Thoracic aorta (tissue), 2 donors: ENCODE measurements around the gene PCDHGA1. TPM values are rescaled to one million over a fixed set of nuclear protein-coding genes. Genes with fewer than 3 reads are reported as not detected.
A peak's percentile ranks its signal among the peaks of the same experiment; 100 is the strongest.

Source experiments
- ATAC-seq: fragments of 150-250 bp; one replicate; pipeline ENCODE4 v1.8.0; 2017; ENCODE audit warnings: low read depth; ENCODE audit not compliant: insufficient number of reproducible peaks, low FRiP score
- DNase-seq: peaks from one replicate; pipeline ENCODE4 v3.0.0-alpha.2; 2020; ENCODE audit warnings: low spot score
- H3K27ac ChIP-seq, 2 donors: fragments of 200-600 bp; sonication (generic); 1 replicate in 1 of 2; 2 replicates in 1 of 2; pipeline ENCODE4 v1.5.1; 2016; ENCODE audit warnings: mild to moderate bottlenecking in 2 of 2, moderate library complexity in 2 of 2
- H3K27me3 ChIP-seq: fragments of 200-600 bp; sonication (generic); replicated peaks from 2 replicates; pipeline ENCODE4 v1.6.0; 2016; ENCODE audit warnings: mild to moderate bottlenecking; ENCODE audit not compliant: insufficient read depth
- H3K36me3 ChIP-seq: fragments of 200-600 bp; sonication (generic); one replicate; pipeline ENCODE4 v1.5.1; 2016
- H3K4me1 ChIP-seq, 2 donors: fragments of 200-600 bp; sonication (generic); 1 replicate in 1 of 2; 2 replicates in 1 of 2; pipeline versions ENCODE4 v1.5.1 to v1.6.0; 2016; ENCODE audit warnings: low read depth in 2 of 2, mild to moderate bottlenecking in 1 of 2; ENCODE audit not compliant: control insufficient read depth in 1 of 2
- H3K4me3 ChIP-seq: fragments of 200-600 bp; sonication (generic); 2 replicates; pipeline ENCODE4 v1.5.1; 2016; ENCODE audit warnings: mild to moderate bottlenecking
- H3K9me3 ChIP-seq: fragments of 200-600 bp; sonication (generic); 2 replicates; pipeline ENCODE4 v1.5.1; 2016
- CTCF ChIP-seq: fragments of 200-600 bp; sonication (generic); IDR thresholded peaks from one replicate; pipeline ENCODE4 v1.5.1; 2019; ENCODE audit warnings: antibody characterized with exemption
- total RNA-seq, 2 donors: library from RNA; depleted of rRNA; stranded (reverse); fragments of >200 nt; gene quantifications; one replicate each; pipeline versions ENCODE4 v1.1.0 to v1.2.3, GENCODE V29; 2016

PCDHGA1 gene
- total RNA-seq, 2 donors from 2014 or later, result 0.41 to 2.8 TPM

GRCh38 chr5:141485321-141486055 is 155.2 kb downstream of the PCDHGA1 start:
- Histone ChIP-seq H3K27ac (no peak overlapping the region), H3K4me1 (peaks cover 27 to 76% of the 10 kb centered on the region in 2 donors), H3K4me3 (peak overlapping the region; percentile 72), H3K27me3 (no peaks in the 10 kb centered on the region), H3K36me3 (no peaks in the 10 kb centered on the region), H3K9me3 (no peaks in the 10 kb centered on the region)
- ATAC-seq (no peak), DNase-seq (no peak)
- no peak for TF ChIP-seq CTCF

- Histone ChIP-seq H3K27me3 (no peaks in the 10 kb centered on the region), H3K27ac (no peak overlapping the region)
Observed at GRCh38 chr5:141486091-141486490, 155.8 kb downstream of the PCDHGA1 start.

GRCh38 chr5:141487131-141487530 is 156.8 kb downstream of the PCDHGA1 start:
- TF ChIP-seq CTCF, result no peak

More at GRCh38 chr5:141486091-141486490, 155.8 kb downstream of the PCDHGA1 start:
- Histone ChIP-seq H3K4me1 (peaks cover 26 to 70% of the 10 kb centered on the region in 2 donors), H3K9me3 (no peaks in the 10 kb centered on the region), H3K4me3 (no peak overlapping the region), H3K36me3 (no peaks in the 10 kb centered on the region)
- ATAC-seq (no peak), DNase-seq (no peak)
- no peak for TF ChIP-seq CTCF

GRCh38 chr5:141488591-141489561 is 158.6 kb downstream of the PCDHGA1 start, which contains the start of gene PCDHGC5:
TSS of gene PCDHGC5 (plus strand) at chr5:141489081. CDS start at chr5:141489241, 160 bp downstream.
- peak within 1 kb of the TSS; percentile 54 to 56 for H3K27ac ChIP-seq

More at GRCh38 chr5:141487131-141487530, 156.8 kb downstream of the PCDHGA1 start:
- Histone ChIP-seq H3K27ac (no peak overlapping the region), H3K36me3 (no peaks in the 10 kb centered on the region), H3K9me3 (no peaks in the 10 kb centered on the region), H3K27me3 (no peaks in the 10 kb centered on the region), H3K4me1 (peaks cover 24 to 60% of the 10 kb centered on the region in 2 donors), H3K4me3 (no peak overlapping the region)
- DNase-seq (no peak), ATAC-seq (no peak)

More at GRCh38 chr5:141488591-141489561, 158.6 kb downstream of the PCDHGA1 start, which contains the start of gene PCDHGC5:
- Histone ChIP-seq H3K36me3 (no peaks in the 10 kb centered on the region), H3K4me3 (peak within 1 kb of the TSS; percentile 37), H3K9me3 (no peaks in the 10 kb centered on the region), H3K4me1 (peaks cover 24 to 57% of the 10 kb centered on the region in 2 donors), H3K27me3 (no peaks in the 10 kb centered on the region)
- ATAC-seq, result no peak
- no peak for TF ChIP-seq CTCF
- no peak for DNase-seq
